GM19025 (cell line): ENCODE data around the gene AK3.
"Not testable (repeated sequence)": the region's sequence is repeated elsewhere in the genome, so short reads cannot be mapped to it uniquely, and the experiment has no call there.

Experiments
- ATAC-seq: cut with Tn5 transposase; IDR thresholded peaks from one replicate; pipeline ENCODE4 v1.9.1; 2021; ENCODE audit warnings: mild to moderate bottlenecking, low read depth, moderate library complexity; ENCODE audit not compliant: unreplicated experiment

The AK3 gene

GRCh38 chr9:4740638-4741364, at the start of gene AK3:
AK3 (minus strand) TSS chr9:4741202; CDS start chr9:4741087, 115 bp downstream.
- ATAC-seq = peak; percentile 89

- no peak for ATAC-seq
Observed at GRCh38 chr9:4788703-4789102, 47.7 kb upstream of the AK3 start.

DNA sequence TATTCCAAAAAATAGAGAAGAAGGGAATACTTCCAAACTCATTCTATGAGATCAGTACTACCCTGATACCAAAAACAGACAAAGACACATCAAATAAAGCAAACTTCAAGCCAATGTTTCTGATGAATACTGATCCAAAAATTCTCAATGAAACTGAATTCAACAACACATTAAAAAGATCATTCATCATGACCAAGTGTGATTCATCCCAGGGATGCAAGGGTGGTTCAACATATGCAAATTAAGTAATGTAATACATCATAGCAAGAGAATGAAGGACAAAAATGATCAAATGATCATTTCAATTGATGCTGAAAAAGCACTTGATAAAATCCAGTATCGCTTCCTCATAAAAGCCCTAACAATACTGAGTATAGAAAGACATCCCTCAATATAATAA, 46.9 kb upstream of the AK3 start:
- no peak for ATAC-seq

DNA sequence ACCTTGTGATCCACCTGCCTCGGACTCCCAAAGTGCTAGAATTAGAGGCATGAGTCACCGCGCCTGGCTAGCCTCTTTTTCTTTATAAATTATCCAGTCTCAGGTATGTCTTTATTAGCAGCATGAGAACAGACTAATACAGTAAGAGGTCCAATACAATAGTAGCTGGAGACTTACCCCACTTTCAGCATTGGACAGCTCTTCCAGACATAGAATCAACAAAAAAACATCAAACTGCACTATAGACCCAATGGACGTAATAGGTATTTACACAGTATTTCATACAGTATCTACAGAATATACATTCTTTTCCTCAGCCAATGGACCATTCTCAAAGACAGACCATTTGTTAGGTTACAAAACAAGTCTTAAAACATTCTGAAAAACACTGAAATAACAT, 45.6 kb upstream of the AK3 start:
- no peak for ATAC-seq

DNA sequence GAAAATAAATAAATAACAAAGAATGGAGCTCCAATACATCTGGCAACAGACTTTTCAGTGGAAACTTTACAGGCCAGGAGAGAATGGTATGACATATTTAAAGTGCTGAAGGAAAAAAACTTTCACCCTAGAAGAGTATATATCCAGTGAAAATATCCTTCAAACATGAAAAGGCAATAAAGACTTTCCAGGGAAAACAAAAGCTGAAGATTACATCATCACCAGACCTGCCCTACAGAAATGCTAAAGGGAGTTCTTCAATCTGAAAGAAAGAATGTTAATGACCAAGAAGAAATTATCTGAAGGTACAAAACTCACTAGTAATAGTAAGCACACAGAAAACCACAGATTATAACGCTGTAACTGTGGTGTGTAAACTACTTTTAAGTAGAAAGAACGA, 43.4 kb upstream of the AK3 start:
- no peak for ATAC-seq

DNA sequence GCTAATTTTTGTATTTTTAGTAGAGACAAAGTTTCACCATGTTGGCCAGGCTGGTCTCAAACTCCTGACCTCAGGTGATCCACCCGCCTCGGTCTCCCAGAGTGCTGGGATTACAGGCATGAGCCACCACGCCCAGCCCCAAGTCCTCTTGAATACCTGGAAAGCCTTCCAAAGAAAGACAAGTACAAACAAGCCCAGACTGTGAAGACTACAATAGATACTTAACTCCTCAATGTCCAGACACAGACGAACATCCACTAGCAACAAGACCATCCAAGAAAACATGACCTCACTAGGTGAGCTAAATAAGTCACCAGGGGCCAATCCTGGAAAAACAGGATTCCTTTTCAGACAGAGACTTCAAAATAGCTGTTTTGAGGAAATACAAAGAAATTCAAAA, 42.2 kb upstream of the AK3 start:
- ATAC-seq = not testable (repeated sequence)

DNA sequence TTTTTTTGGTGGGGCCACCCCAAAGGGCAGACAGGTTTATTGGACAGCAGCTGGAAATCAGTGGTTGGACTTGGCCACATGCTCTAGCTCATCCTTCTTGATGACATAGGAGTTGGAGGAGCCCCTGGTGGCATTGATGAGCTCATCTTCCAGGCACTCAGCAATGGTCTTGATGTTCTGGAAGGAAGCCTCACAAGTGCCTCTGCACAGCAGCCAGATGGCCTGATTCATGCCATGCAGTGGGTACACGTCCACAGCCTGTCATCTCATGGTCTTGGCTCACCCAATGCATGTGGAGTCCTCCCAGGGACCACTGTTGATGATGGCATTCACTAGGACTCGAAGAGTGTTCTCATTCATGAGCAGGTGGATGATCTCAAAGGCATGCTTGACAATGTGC, 40.4 kb upstream of the AK3 start:
- ATAC-seq = no peak

GRCh38 chr9:4780651-4781050, 39.6 kb upstream of the AK3 start:
- ATAC-seq = no peak

GRCh38 chr9:4774958-4775357, 34.0 kb upstream of the AK3 start:
- ATAC-seq = not testable (repeated sequence)

GRCh38 chr9:4774209-4774608, 33.2 kb upstream of the AK3 start:
- no peak for ATAC-seq

- no peak for ATAC-seq
Observed at GRCh38 chr9:4771788-4772187, 30.8 kb upstream of the AK3 start.

DNA sequence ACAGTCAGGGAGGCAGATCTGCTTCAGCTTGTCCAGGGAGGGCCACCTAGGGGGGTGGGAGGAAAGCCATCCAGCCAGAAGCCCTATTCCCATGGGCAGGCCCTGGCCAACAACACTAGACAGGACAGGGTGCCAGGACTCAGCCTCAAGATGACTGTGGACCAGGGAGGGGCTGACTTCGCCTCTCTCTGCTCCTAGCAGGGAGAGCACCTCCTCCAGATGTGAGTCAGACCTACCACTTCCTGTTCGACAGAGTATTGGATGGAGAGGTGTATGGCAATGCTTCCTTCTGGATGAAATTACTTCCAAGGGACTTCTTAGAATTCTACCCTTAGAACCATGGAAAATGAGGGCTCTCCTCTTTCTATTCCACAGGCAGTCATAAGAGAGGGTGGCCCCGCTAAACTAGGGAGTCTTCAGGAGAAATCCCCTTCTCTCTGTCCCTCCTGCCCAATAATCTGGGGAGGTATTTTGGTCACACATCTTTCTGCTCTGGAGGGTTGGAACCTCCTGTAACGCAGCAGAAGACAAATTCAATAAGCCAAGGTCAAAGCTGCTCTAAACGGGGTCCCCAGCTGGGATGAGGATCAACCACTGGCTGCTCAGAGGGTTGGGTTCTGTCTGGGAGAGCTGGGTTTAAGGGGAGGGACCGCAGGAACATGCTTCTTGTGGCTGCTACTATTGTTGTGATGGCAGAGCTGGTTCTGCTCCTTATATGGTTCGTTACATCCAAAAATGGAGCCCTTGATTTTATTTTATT, 28.5 kb upstream of the AK3 start:
- peak; percentile 75 for ATAC-seq

DNA sequence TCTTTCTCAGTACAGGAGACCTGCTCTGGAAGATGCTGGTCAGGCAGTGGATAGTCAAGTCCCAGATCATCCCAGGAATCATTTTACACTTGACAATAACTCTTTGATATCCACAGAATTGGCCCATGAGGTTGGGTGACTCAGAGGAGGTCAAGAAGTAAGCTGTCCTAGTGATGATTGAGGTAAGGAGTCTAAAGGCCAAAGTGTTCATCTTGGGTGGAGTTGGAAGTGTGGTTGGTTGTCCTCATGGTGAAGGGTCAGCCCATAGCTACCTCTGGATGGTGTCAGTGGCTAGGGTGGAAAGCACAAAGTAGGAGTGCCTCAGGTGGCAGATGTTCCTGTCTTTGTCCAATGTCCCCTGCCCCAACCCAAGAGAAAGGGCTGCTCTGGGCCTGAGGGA, 27.7 kb upstream of the AK3 start:
- ATAC-seq = no peak

- ATAC-seq = no peak
Observed at GRCh38 chr9:4764033-4764432, 23.0 kb upstream of the AK3 start.

DNA sequence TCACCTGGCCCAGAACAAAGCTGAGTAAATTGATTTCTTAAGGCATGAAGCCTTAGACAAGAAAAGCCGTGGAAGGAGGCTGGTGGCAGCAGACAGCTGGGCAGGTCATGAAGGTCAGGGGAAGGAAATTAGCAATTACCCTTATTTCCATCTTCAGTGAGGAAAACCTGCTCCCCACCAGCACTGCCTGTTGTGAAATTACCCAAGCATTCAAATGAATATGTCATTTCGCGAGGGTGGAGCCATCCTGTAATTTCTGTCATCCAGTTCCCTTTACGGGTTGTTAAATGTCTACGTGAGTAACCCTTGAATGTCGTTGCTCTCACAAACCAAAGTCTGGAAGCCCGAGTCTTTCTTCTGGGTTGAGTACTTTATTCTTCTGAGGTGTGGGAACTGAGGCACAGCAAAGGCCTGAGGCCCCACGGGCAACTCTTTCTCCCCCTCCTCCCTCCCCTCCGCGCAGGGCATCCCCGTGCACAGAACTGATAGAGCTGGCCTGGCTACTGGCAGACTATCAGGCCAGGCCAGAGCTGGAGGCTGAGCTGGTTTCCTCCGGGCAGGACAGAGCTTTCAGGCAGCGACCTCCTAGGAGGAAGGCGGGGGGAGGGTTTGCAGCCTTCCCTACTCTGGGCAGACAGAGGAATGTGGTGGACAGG, 22.0 kb upstream of the AK3 start:
- no peak for ATAC-seq

DNA sequence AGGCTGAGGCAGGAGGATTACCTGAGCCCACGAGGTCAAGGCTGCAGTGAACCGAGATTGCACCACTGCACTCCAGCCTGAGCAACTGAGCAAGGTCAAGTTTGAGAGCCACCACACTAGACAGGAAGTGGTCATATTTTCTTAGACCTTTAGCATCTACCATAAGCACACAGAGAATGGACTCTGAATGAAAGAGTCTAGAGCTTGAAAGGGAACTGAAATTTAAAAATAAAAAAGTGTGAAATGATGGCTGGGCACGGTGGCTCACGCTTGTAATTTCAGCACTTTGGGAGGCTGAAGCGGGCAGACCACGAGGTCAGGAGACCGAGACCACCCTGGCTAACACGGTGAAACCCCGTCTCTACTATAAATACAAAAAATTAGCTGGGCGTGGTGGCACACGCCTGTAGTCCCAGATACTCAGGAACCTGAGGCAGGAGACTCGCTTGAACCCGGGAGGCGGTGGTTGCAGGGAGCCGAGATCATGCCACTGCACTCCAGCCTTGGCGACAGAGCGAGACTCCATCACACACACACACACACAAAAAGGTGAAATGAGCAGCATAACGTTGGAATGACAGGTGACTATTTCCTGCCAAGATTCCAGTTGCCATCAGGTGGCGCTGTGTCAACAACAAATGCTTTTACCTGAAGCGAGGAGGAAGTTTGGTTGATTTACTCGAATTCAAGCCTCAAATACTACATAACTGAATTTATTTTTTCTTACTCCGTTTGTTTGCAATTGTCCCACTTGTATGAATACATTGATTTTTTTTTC, 21.3 kb upstream of the AK3 start:
- ATAC-seq = peak; percentile 88

GRCh38 chr9:4760122-4760521, 19.1 kb upstream of the AK3 start:
- no peak for ATAC-seq

GRCh38 chr9:4756420-4756819, 15.4 kb upstream of the AK3 start:
- no peak for ATAC-seq

DNA sequence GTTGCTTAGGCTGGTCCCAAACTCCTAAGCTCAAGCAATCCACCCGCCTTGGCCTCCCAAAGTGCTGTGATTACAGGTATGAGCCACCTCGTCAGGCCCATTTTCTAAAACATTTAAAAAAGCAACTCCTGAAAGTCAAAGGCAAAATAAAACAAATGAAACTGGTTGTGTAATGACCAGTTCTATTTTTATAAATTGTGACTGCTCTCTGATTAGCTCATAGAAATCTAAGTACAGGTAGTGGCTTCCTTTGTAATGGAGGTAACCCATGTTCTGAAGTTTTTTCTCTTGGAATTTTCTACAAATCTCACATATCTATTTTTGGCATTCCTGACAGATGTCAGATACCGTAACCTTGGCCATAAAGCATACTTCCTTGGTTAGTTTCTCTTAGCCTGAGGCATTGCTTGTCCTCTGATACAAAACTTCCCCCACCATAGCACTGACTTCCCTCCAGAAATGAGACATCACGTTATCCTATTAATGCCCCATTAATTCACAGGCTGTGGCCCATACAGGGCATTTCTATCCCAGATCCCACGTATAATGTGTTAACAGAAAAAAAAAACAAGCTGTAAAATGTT, 14.1 kb upstream of the AK3 start:
- ATAC-seq = no peak

DNA sequence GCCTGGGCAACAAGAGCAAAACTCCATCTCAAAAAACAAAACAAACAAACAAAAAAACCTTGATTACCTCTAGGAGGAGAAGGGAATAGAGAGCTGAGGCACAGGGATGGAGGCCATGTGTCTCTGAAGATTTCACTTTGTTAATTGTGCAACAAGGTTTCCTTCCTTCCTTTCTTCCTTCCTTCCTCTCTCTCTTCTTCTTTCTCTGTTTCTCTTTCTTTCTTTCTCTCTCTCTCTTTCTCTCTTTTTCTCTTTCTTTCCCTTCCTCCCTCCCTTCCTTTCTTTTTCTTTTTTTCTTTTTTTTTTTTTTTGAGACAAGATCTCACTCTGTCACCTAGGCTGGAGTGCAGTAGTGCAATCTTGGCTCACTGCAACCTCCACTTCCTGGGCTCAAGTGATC, 13.5 kb upstream of the AK3 start:
- not testable (repeated sequence) for ATAC-seq
